BE2C (cell line): ENCODE data around the gene USP10.

Source experiments
- DNase-seq: peaks from one replicate; pipeline ENCODE4 v3.0.0-alpha.2; 2020
- H3K27me3 ChIP-seq: fragments of 250-450 bp; sonication (Bioruptor Pico); 2 replicates; pipeline ENCODE4 v1.5.1; 2020; ENCODE audit warnings: mild to moderate bottlenecking
- H3K36me3 ChIP-seq: fragments of 250-450 bp; sonication (Bioruptor Pico); 2 replicates; pipeline ENCODE4 v1.5.1; 2020; ENCODE audit warnings: mild to moderate bottlenecking
- H3K4me1 ChIP-seq: fragments of 250-450 bp; sonication (Bioruptor Pico); 2 replicates; pipeline ENCODE4 v1.5.1; 2020
- H3K4me3 ChIP-seq: 2 replicates; pipeline ENCODE4 v1.5.1; 2011; ENCODE audit warnings: low read depth, low read length
- H3K9me3 ChIP-seq: fragments of 250-450 bp; sonication (Bioruptor Pico); 2 replicates; pipeline ENCODE4 v1.5.1; 2020
- TF ChIP-seq, protein P1 (sequence below): IDR thresholded peaks from 2 replicates; pipeline ENCODE4 v1.5.1; 2012; ENCODE audit warnings: mild to moderate bottlenecking, low read depth, low read length

The USP10 gene

DNA sequence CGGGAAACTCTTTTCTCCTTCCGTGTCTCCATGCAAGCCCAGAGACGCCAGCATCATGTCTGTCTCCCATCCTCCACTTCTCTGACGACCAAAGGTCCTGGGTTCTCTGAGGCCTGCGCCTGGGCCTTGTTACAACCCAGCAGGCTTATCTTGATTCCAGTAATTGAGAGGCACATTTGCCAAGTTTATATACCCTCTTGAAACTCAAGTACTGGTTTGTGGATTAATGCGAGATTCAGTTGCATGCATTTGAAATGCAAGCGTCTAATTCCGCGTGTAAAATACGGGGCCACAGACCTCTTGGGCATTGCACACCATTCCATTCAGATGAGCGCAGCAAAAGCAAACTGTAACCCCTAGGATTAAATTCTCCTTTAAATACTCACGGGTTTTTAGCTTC is 91.3 kb downstream of the USP10 start:
- Histone ChIP-seq H3K4me1 (peaks cover 34% of the 10 kb centered on the region), H3K27me3 (no peaks in the 10 kb centered on the region), H3K9me3 (no peaks in the 10 kb centered on the region), H3K4me3 (no peak overlapping the region), H3K36me3 (no peaks in the 10 kb centered on the region)
- DNase-seq: no peak
- TF ChIP-seq, protein P1, sequence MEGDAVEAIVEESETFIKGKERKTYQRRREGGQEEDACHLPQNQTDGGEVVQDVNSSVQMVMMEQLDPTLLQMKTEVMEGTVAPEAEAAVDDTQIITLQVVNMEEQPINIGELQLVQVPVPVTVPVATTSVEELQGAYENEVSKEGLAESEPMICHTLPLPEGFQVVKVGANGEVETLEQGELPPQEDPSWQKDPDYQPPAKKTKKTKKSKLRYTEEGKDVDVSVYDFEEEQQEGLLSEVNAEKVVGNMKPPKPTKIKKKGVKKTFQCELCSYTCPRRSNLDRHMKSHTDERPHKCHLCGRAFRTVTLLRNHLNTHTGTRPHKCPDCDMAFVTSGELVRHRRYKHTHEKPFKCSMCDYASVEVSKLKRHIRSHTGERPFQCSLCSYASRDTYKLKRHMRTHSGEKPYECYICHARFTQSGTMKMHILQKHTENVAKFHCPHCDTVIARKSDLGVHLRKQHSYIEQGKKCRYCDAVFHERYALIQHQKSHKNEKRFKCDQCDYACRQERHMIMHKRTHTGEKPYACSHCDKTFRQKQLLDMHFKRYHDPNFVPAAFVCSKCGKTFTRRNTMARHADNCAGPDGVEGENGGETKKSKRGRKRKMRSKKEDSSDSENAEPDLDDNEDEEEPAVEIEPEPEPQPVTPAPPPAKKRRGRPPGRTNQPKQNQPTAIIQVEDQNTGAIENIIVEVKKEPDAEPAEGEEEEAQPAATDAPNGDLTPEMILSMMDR: no peak

DNA sequence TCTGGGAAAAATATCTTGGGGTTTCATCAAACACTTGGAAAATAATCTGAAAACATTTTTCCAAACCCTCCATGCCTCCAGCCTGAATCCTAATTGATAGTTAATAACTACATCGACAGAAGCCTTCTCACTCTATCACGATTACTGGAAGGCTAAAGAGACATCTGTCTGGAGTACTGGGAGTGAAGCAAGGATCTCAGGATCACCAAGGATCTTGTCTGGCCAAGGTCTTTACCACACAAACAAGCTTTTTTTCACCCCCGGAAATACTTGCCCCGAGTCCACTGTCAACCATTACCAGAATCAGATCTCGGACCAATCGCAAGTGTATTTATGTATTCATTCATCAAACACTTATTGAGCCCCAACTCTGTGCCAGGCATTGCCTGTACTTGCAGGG is 91.7 kb downstream of the USP10 start:
- DNase-seq: no peak
- H3K27me3 ChIP-seq: no peaks in the 10 kb centered on the region
- no peaks in the 10 kb centered on the region for H3K36me3 ChIP-seq
- TF ChIP-seq, protein P1: no peak
- no peak overlapping the region for H3K4me3 ChIP-seq
- H3K4me1 ChIP-seq: peaks cover 31% of the 10 kb centered on the region
- H3K9me3 ChIP-seq: no peaks in the 10 kb centered on the region

DNA sequence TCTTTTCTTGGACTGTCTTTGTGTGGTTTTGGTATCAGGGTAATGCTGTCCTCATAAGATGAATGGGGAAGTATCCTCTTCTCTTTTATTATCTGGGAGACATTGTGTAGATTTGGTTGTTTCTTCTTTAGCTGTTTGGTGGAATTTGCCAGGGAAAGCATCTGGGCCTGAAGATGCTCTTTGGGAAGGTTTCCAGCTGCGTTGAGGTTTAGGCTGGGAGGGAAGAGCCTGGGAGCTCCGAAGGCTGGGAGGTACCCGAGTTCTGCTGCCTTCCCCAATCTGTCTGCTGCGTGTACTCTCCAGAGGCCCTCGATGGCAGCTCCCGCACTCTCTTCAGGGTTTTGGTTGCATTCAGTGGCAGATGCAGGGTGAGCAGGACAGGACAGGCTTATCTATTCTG is 94.4 kb downstream of the USP10 start:
- no peak overlapping the region for H3K4me3 ChIP-seq
- DNase-seq: no peak
- TF ChIP-seq, protein P1: no peak
- H3K36me3 ChIP-seq: no peaks in the 10 kb centered on the region
- H3K9me3 ChIP-seq: no peaks in the 10 kb centered on the region; the same call in 1 of the 2 replicates
- peaks cover 23% of the 10 kb centered on the region for H3K4me1 ChIP-seq
- no peaks in the 10 kb centered on the region for H3K27me3 ChIP-seq

DNA sequence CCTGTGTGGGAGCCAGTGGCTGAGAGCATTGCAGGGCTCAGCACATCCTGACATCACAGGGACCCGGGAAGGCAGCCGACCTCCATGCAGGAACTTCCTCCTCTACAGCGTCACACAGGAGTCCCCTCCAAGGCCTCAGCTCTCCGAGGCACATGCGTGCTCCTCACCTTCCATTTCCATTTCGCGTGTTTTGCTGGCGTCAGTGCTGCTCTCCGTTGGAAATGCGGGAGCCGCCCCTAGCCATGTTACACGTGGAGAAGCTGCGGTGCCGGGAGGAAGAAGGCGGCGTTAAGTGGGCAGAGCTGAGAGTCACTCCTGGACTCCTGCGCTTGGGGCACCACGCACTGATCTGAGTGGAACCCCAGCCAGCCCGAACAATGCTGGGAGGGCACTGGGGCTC is 94.8 kb downstream of the USP10 start:
- Histone ChIP-seq H3K27me3 (no peaks in the 10 kb centered on the region), H3K9me3 (no peaks in the 10 kb centered on the region; the same call in 1 of the 2 replicates), H3K4me1 (peaks cover 19% of the 10 kb centered on the region), H3K36me3 (no peaks in the 10 kb centered on the region), H3K4me3 (no peak overlapping the region)
- TF ChIP-seq, protein P1: no peak
- DNase-seq: no peak

DNA sequence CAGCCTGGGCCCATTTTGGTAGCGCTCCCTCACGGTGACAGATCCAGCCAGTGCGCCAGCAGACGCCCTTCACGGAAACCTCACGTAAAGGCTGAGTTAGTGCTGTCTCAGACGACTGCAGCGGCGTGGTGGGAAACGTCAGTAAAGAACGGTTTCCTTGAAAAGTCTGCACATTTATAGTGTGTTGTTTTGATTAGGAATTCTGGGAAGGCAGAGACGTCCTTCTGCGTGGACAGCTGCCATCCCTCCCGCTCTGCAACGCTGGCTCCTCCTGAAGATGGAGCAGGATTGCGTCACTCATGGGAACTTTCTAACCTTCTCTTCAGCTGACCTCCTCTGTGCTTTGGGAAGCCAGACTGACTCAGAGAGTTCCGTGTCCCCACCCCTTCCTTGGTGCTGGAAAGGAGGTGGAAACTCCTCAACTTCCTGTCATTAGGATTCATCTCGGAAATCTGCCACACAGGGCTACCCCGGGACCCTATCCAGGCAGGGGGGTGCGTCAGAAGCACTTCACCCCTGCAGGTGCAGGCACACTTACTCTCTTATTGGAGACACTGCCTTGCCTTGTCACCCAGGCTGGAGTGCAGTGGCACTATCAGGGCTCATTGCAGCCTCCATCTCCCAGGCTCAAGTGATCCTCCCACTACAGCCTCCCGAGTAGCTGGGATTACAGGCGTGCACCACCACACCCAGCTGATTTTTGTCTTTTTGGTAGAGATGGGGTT is 95.7 kb downstream of the USP10 start:
- Histone ChIP-seq H3K36me3 (no peaks in the 10 kb centered on the region), H3K27me3 (no peaks in the 10 kb centered on the region)
- DNase-seq: no peak

More for the DNA sequence above, 95.7 kb downstream of the USP10 start:
- H3K9me3 ChIP-seq: no peaks in the 10 kb centered on the region; the same call in 1 of the 2 replicates
- peaks cover 11% of the 10 kb centered on the region for H3K4me1 ChIP-seq
- TF ChIP-seq, protein P1: no peak
- H3K4me3 ChIP-seq: no peak overlapping the region
